NCI-H187 treated with DMSO at 0.1 percent for 48 hours (cell line): ENCODE results near the gene CADPS.

Experiments
- DNase-seq: peaks from one replicate; lab custom pipeline; 2025; lab: John Stamatoyannopoulos, UW

CADPS gene

GRCh38 chr3:62874711-62875557 is at the start of gene CADPS:
TSS of gene CADPS (minus strand) at chr3:62875416. CDS start at chr3:62875029, 387 bp downstream.
- no peak for DNase-seq

GRCh38 chr3:62923066-62923465 is 47.9 kb upstream of the CADPS start:
- no peak for DNase-seq

- DNase-seq = no peak
Measured at GRCh38 chr3:62922326-62922725, 47.1 kb upstream of the CADPS start.

- no peak for DNase-seq
Measured at GRCh38 chr3:62920466-62920784, 45.2 kb upstream of the CADPS start.

GRCh38 chr3:62919784-62920465 is 44.7 kb upstream of the CADPS start:
- DNase-seq = no peak

GRCh38 chr3:62918777-62919176 is 43.6 kb upstream of the CADPS start:
- DNase-seq = no peak

- DNase-seq = no peak
Measured at GRCh38 chr3:62918131-62918530, 42.9 kb upstream of the CADPS start.

GRCh38 chr3:62911526-62911925 is 36.3 kb upstream of the CADPS start:
- DNase-seq = no peak

- no peak for DNase-seq
Measured at GRCh38 chr3:62905331-62905730, 30.1 kb upstream of the CADPS start.

GRCh38 chr3:62898530-62899496 is 23.6 kb upstream of the CADPS start:
- no peak for DNase-seq

- no peak for DNase-seq
Measured at GRCh38 chr3:62895901-62896300, 20.7 kb upstream of the CADPS start.

- DNase-seq = no peak
Measured at GRCh38 chr3:62892951-62893350, 17.7 kb upstream of the CADPS start.

GRCh38 chr3:62892045-62892444 is 16.8 kb upstream of the CADPS start:
- DNase-seq = no peak

GRCh38 chr3:62888778-62889177 is 13.6 kb upstream of the CADPS start:
- no peak for DNase-seq

GRCh38 chr3:62888180-62888579 is 13.0 kb upstream of the CADPS start:
- DNase-seq = no peak

GRCh38 chr3:62885136-62885535 is 9.9 kb upstream of the CADPS start:
- no peak for DNase-seq

- DNase-seq = no peak
Measured at GRCh38 chr3:62884096-62884870, 9.1 kb upstream of the CADPS start.

- no peak for DNase-seq
Measured at GRCh38 chr3:62882676-62883200, 7.5 kb upstream of the CADPS start.

- no peak for DNase-seq
Measured at GRCh38 chr3:62876064-62876463, 848 bp upstream of the CADPS start.

GRCh38 chr3:62875558-62876002 is 364 bp upstream of the CADPS start:
- no peak for DNase-seq
